Fibroblast of lung (primary cell): ENCODE measurements around the gene ULBP2.

Experiments
- CTCF ChIP-seq, 2 donors: IDR thresholded peaks in 1 of 2; conservative IDR thresholded peaks in 1 of 2; 1 replicate in 1 of 2; 2 replicates in 1 of 2; pipeline ENCODE4 v1.5.1; 2011 to 2012; ENCODE audit warnings: low read length in 2 of 2, control low read depth in 1 of 2, inconsistent platforms in 1 of 2, low read depth in 1 of 2, mild to moderate bottlenecking in 1 of 2
- EZH2 ChIP-seq: IDR thresholded peaks from 2 replicates; pipeline ENCODE4 v1.5.1; 2012; ENCODE audit warnings: low read length, control low read depth, mild to moderate bottlenecking; ENCODE audit errors: missing control alignments

GRCh38 chr6:149931501-149931900 is 10.3 kb upstream of the ULBP2 start:
- TF ChIP-seq CTCF (conservative IDR thresholded peaks at IDR 0.05 in 1 of 2, IDR thresholded peaks at IDR 0.05 in 1 of 2; ENCODE audit: low read depth in 1 of 2, low read length in 2 of 2) (no peak), EZH2 (no peak)
